Keratinocyte (primary cell): Measurements from ENCODE around the gene WFDC10A. TPM values are rescaled to one million over a fixed set of nuclear protein-coding genes. Genes with fewer than 3 reads are reported as not detected.

ENCODE experiments used
- DNase-seq: peaks from one replicate; pipeline ENCODE4 v3.0.0-alpha.2; 2011; ENCODE audit warnings: low read depth, missing footprints, low spot score
- FAIRE-seq: peaks from 2 replicates; lab custom pipeline; 2011; peaks lifted over from hg19 to GRCh38; lab: Jason Lieb, UNC
- H2AFZ ChIP-seq: 2 replicates; pipeline ENCODE4 v1.6.0; 2012; ENCODE audit warnings: low read length, control low read depth, inconsistent platforms; ENCODE audit not compliant: control insufficient read depth
- H3K27ac ChIP-seq: 2 replicates; pipeline ENCODE4 v1.5.1; 2011; ENCODE audit warnings: low read length; ENCODE audit not compliant: control insufficient read depth, insufficient read depth
- H3K27me3 ChIP-seq: 3 replicates; pipeline ENCODE4 v1.6.0; 2011; ENCODE audit warnings: low read length; ENCODE audit not compliant: control insufficient read depth, insufficient read depth; ENCODE audit errors: extremely low read depth
- H3K36me3 ChIP-seq, 2 experiments: 2 replicates in 1 of 2; 3 replicates in 1 of 2; pipeline ENCODE4 v1.5.1; 2011; ENCODE audit warnings: low read length in 2 of 2, mild to moderate bottlenecking in 1 of 2; ENCODE audit not compliant: control insufficient read depth in 2 of 2, insufficient read depth in 2 of 2; ENCODE audit errors: extremely low read depth in 1 of 2
- H3K4me1 ChIP-seq: 3 replicates; pipeline ENCODE4 v1.5.1; 2011; ENCODE audit warnings: low read length; ENCODE audit not compliant: control insufficient read depth, insufficient read depth; ENCODE audit errors: extremely low read depth
- H3K4me2 ChIP-seq: 3 replicates; pipeline ENCODE4 v1.6.0; 2011; ENCODE audit warnings: low read depth, low read length; ENCODE audit not compliant: control insufficient read depth, insufficient read depth; ENCODE audit errors: extremely low read depth
- H3K4me3 ChIP-seq, 3 experiments: fragments of 200-600 bp in 1 of 3; sonication (generic) in 1 of 3; 2 replicates in 2 of 3; 3 replicates in 1 of 3; pipeline ENCODE4 v1.5.1; 2011 to 2016; ENCODE audit warnings: low read length in 3 of 3, mild to moderate bottlenecking in 3 of 3, control low read depth in 2 of 3, inconsistent platforms in 1 of 3, low read depth in 1 of 3, mixed read lengths in 1 of 3, mixed run types in 1 of 3, moderate library complexity in 1 of 3; ENCODE audit not compliant: control insufficient read depth in 2 of 3, insufficient read depth in 2 of 3; ENCODE audit errors: extremely low read depth in 1 of 3
- H3K79me2 ChIP-seq: 2 replicates; pipeline ENCODE4 v1.6.0; 2012; ENCODE audit warnings: low read length; ENCODE audit not compliant: control insufficient read depth, insufficient read depth
- H3K9ac ChIP-seq: 3 replicates; pipeline ENCODE4 v1.6.0; 2011; ENCODE audit warnings: low read length; ENCODE audit not compliant: control insufficient read depth, insufficient read depth; ENCODE audit errors: extremely low read depth
- H3K9me1 ChIP-seq: 3 replicates; pipeline ENCODE4 v1.6.0; 2011; ENCODE audit warnings: low read length; ENCODE audit not compliant: control insufficient read depth, insufficient read depth; ENCODE audit errors: extremely low read depth
- H3K9me3 ChIP-seq: 2 replicates; pipeline ENCODE4 v1.5.1; 2012; ENCODE audit warnings: low read depth, low read length; ENCODE audit not compliant: control insufficient read depth
- H4K20me1 ChIP-seq: 3 replicates; pipeline ENCODE4 v1.6.0; 2011; ENCODE audit warnings: low read length; ENCODE audit not compliant: control insufficient read depth, insufficient read depth; ENCODE audit errors: extremely low read depth
- CTCF ChIP-seq, 3 experiments: IDR thresholded peaks in 1 of 3; conservative IDR thresholded peaks in 1 of 3; optimal IDR thresholded peaks in 1 of 3; 2 replicates in 2 of 3; 3 replicates in 1 of 3; pipeline versions ENCODE3 to v1.5.1; 2011; ENCODE audit warnings: low read length in 3 of 3, mild to moderate bottlenecking in 3 of 3, moderate library complexity in 2 of 3, control low read depth in 1 of 3, inconsistent platforms in 1 of 3; ENCODE audit not compliant: insufficient read depth in 2 of 3; ENCODE audit errors: extremely low read depth in 1 of 3
- EZH2 ChIP-seq: IDR thresholded peaks from one replicate; pipeline ENCODE4 v1.6.1; 2012; ENCODE audit warnings: inconsistent platforms, mild to moderate bottlenecking, low read length, moderate library complexity
- dilution Hi-C: fragments of 300-500 bp; cut with MboI; formaldehyde crosslinking; loops from one replicate; pipeline ENCODE4 v1.7.0; 2020; ENCODE audit warnings: low sequenced_read_pairs; ENCODE audit not compliant: extremely low pct_ligation_motif_present
- polyA plus RNA-seq, 5 experiments: library from polyadenylated mRNA; depleted of rRNA in 3 of 5; stranded (reverse) in 3 of 5; stranded (forward) in 1 of 5; unstranded in 1 of 5; fragments of >200 nt; gene quantifications; 1 replicate in 1 of 5; 2 replicates in 3 of 5; 3 replicates in 1 of 5; pipeline versions ENCODE4 v1.2.1 to v1.2.3, GENCODE V29; 2011 to 2012; ENCODE audit warnings: missing spikeins in 2 of 5, low read depth in 1 of 5, low replicate concordance in 1 of 5

The WFDC10A gene
- polyA plus RNA-seq, 1 donor (not counting 4 experiments of a cell fraction or from before 2014, with no cell fraction given) = not detected

- no peaks in the 10 kb centered on the region for H3K79me2 ChIP-seq
- no peaks in the 10 kb centered on the region for H3K9me1 ChIP-seq
- H3K4me3 ChIP-seq = peak overlapping the region in 1 of 3 experiments; percentile 23
- H4K20me1 ChIP-seq = no peaks in the 10 kb centered on the region
- peak overlapping the region; percentile 26 for H3K27ac ChIP-seq
- peaks cover 19% of the 10 kb centered on the region for H3K4me1 ChIP-seq
- no peaks in the 10 kb centered on the region for H3K27me3 ChIP-seq
- dilution Hi-C loops = no loop called here
- DNase-seq = peak; percentile 26
- no peak overlapping the region for H3K9ac ChIP-seq
- peak; percentile 81 for FAIRE-seq
- peaks cover 6% of the 10 kb centered on the region for H3K9me3 ChIP-seq
- peak overlapping the region; percentile 56 for H2AFZ ChIP-seq
- TF ChIP-seq EZH2 = no peak
- no peak for TF ChIP-seq CTCF (optimal IDR thresholded peaks at IDR 0.05 in 1 of 3, IDR thresholded peaks at IDR 0.05 in 1 of 3, conservative IDR thresholded peaks at IDR 0.05 in 1 of 3; ENCODE audit: extremely low read depth in 1 of 3, insufficient read depth in 2 of 3, low read length in 3 of 3)
- H3K4me2 ChIP-seq = peak overlapping the region; percentile 75
- H3K36me3 ChIP-seq = no peaks in the 10 kb centered on the region
These were observed 18.5 kb upstream of the WFDC10A start for GRCh38 chr20:45611054-45611453.

GRCh38 chr20:45612314-45612713 lies 17.2 kb upstream of the WFDC10A start:
- Histone ChIP-seq H3K36me3 (no peaks in the 10 kb centered on the region), H3K9me1 (no peaks in the 10 kb centered on the region), H3K27ac (no peak overlapping the region), H3K9me3 (peaks cover 3% of the 10 kb centered on the region), H4K20me1 (no peaks in the 10 kb centered on the region), H2AFZ (no peak overlapping the region), H3K79me2 (no peaks in the 10 kb centered on the region), H3K27me3 (no peaks in the 10 kb centered on the region), H3K4me2 (no peak overlapping the region), H3K4me3 (no peak overlapping the region), H3K4me1 (peaks cover 17% of the 10 kb centered on the region), H3K9ac (no peak overlapping the region)
- FAIRE-seq (no peak), DNase-seq (no peak)
- TF ChIP-seq EZH2 (no peak), CTCF (optimal IDR thresholded peaks at IDR 0.05 in 1 of 3, IDR thresholded peaks at IDR 0.05 in 1 of 3, conservative IDR thresholded peaks at IDR 0.05 in 1 of 3; ENCODE audit: extremely low read depth in 1 of 3, insufficient read depth in 2 of 3, low read length in 3 of 3) (no peak)
- dilution Hi-C loops = no loop called here
